ENCODE measurements around the gene MS4A6A.

GRCh38 chr11:60125956-60126585 is 56.8 kb downstream of the MS4A6A start:
- TF ChIP-seq CTCF (IDR thresholded peaks at IDR 0.05) (no peak), EZH2 (IDR thresholded peaks at IDR 0.05; ENCODE audit: borderline replicate concordance, insufficient read depth, low read depth, low read length, poor library complexity, severe bottlenecking) (no peak)
